Measurements from ENCODE around the gene ZBTB17.
"Not testable (repeated sequence)": the region's sequence is repeated elsewhere in the genome, so short reads cannot be mapped to it uniquely, and the experiment has no call there.

The ZBTB17 gene

GRCh38 chr1:15989776-15990175 is 13.9 kb upstream of the ZBTB17 start:
- TF ChIP-seq, protein P1, sequence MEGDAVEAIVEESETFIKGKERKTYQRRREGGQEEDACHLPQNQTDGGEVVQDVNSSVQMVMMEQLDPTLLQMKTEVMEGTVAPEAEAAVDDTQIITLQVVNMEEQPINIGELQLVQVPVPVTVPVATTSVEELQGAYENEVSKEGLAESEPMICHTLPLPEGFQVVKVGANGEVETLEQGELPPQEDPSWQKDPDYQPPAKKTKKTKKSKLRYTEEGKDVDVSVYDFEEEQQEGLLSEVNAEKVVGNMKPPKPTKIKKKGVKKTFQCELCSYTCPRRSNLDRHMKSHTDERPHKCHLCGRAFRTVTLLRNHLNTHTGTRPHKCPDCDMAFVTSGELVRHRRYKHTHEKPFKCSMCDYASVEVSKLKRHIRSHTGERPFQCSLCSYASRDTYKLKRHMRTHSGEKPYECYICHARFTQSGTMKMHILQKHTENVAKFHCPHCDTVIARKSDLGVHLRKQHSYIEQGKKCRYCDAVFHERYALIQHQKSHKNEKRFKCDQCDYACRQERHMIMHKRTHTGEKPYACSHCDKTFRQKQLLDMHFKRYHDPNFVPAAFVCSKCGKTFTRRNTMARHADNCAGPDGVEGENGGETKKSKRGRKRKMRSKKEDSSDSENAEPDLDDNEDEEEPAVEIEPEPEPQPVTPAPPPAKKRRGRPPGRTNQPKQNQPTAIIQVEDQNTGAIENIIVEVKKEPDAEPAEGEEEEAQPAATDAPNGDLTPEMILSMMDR (IDR thresholded peaks at IDR 0.05; ENCODE audit: low read depth, low read length) = no peak
- DNase-seq (ENCODE audit: low read depth, low spot score) = no peak
- in situ Hi-C loops (cut with HindIII; ENCODE audit: low sequenced_read_pairs) = no loop called here
- no peak overlapping the region for H3K4me3 ChIP-seq (ENCODE audit: low read depth, low read length)

DNA sequence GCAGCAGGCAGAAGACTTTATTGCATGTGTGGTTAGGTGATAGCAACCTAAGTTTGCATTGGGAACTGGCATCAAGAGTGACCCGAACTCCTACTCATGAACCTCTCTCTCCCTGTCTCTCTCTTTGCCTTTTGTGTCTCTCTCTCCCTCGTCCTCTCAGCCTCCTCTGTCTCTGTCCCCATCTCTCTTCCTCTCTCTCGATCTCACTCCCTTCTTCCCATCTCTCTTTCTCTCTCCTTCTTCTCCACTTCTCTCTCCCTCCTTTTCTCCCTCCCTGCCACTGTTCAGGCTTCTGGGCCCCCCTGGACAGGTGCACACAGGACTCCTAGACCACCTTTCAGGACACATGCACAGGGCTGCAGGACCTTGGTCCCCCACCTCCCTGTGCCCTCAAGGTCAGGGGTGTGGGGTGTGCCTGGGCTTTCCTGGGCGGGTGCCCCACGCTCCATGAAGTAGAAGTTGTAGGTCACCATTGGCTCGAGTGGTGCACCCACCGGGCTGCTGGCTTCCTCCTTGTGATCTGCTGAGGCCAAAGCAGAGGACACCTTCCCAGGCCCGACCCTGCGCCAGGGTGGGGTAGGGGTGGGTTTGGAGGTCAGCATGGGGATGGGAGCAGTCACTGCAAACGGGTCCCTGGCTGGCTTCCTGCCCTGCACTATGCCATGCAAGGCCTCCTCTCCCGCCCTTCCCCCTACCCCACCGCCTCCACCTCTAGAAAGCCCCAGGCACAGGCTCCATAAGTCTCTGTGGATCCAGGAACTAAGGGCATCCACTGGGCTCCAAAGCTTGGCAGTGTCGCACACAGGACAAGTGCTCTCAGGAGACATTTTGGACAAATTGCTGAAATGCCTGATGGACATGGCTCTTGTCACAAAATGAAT is 13.2 kb upstream of the ZBTB17 start:
- in situ Hi-C loops (cut with HindIII; ENCODE audit: low sequenced_read_pairs) = no loop called here
- H3K4me3 ChIP-seq (ENCODE audit: low read depth, low read length) = no peak overlapping the region
- no peak for DNase-seq (ENCODE audit: low read depth, low spot score)
- TF ChIP-seq, protein P1 (IDR thresholded peaks at IDR 0.05; ENCODE audit: low read depth, low read length) = no peak

DNA sequence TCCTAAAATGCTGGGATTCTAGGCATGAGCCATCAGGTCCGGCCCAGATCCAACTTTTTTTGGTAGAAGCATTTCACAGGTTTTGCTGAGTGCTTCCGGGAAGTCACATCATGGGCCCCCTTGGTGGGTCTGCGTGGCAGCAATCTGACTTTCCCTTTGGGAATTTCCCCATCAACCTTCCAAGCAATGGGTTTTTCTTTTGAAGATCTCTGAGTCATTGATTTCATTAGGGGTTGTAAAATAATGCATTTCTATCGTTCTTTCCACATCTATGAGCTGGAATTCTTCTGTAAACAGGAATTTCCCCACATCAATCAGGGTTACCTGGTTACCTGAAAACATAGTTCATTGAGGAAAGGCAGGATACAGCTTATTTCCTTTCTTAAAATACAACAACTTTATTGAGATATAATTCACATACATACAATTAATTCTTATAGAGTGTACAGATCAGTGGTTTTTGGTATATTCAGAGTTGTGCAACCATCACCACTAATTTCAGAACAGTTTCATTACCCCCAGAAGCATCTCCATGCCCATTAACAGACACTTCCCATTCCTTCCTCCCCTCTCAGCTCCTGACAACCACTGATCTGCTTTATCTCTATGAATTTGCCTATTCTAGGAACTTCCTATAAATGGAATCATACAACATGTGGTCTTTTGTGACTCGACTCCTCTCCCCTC is 9.9 kb upstream of the ZBTB17 start:
- TF ChIP-seq, protein P1 (IDR thresholded peaks at IDR 0.05; ENCODE audit: low read depth, low read length) = no peak
- in situ Hi-C loops (cut with HindIII; ENCODE audit: low sequenced_read_pairs) = no loop called here
- no peak for DNase-seq (ENCODE audit: low read depth, low spot score)

GRCh38 chr1:15983275-15983674 is 7.4 kb upstream of the ZBTB17 start:
- in situ Hi-C loops (cut with HindIII; ENCODE audit: low sequenced_read_pairs) = no loop called here
- no peak for DNase-seq (ENCODE audit: low read depth, low spot score)

More for the DNA sequence above, 9.9 kb upstream of the ZBTB17 start:
- H3K4me3 ChIP-seq (ENCODE audit: low read depth, low read length) = no peak overlapping the region

DNA sequence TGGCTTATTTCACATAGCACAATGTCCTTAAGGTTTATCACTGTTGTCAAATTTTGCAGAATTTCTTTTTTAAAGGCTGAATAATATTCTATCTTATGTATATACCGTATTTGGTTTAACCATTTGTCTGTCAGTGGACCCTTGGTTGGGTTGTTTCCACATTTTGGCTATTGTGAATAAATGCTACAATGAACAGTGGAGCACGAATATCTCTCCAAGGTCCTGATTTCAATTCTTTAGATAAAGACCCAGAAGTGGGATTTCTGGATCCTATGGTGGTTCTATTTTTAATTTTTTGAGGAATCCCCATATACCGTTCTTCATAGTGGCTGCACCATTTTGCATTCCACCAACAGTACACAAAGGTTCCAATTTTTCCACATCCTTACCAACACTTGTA is 5.8 kb upstream of the ZBTB17 start:
- in situ Hi-C loops (cut with HindIII; ENCODE audit: low sequenced_read_pairs) = no loop called here
- TF ChIP-seq, protein P1 (IDR thresholded peaks at IDR 0.05; ENCODE audit: low read depth, low read length) = no peak
- no peak overlapping the region for H3K4me3 ChIP-seq (ENCODE audit: low read depth, low read length)
- DNase-seq (ENCODE audit: low read depth, low spot score) = no peak

More at GRCh38 chr1:15983275-15983674, 7.4 kb upstream of the ZBTB17 start:
- TF ChIP-seq, protein P1 (IDR thresholded peaks at IDR 0.05; ENCODE audit: low read depth, low read length) = no peak
- no peak overlapping the region for H3K4me3 ChIP-seq (ENCODE audit: low read depth, low read length)

- in situ Hi-C loops (cut with HindIII; ENCODE audit: low sequenced_read_pairs); DNase-seq (ENCODE audit: low read depth, low spot score): not testable (repeated sequence)
Observed at GRCh38 chr1:15977947-15978346, 2.0 kb upstream of the ZBTB17 start.

GRCh38 chr1:15975358-15975804 is 520 bp downstream of the ZBTB17 start:
- in situ Hi-C loops (cut with HindIII; ENCODE audit: low sequenced_read_pairs) = no loop called here
- TF ChIP-seq, protein P1 (IDR thresholded peaks at IDR 0.05; ENCODE audit: low read depth, low read length) = no peak
- DNase-seq (ENCODE audit: low read depth, low spot score) = peak; percentile 36
- H3K4me3 ChIP-seq (ENCODE audit: low read depth, low read length) = peak overlapping the region; percentile 85

More at GRCh38 chr1:15977947-15978346, 2.0 kb upstream of the ZBTB17 start:
- not testable (repeated sequence) for H3K4me3 ChIP-seq (ENCODE audit: low read depth, low read length)
